BLaER1 (cell line): Measurements from ENCODE around the gene SPACA6.

Source experiments
- H3K27ac ChIP-seq: shearing (Covaris generic); formaldehyde crosslinking; 2 replicates; pipeline ENCODE4 v1.8.1; 2022
- H3K27me3 ChIP-seq: shearing (Covaris generic); formaldehyde crosslinking; 2 replicates; pipeline ENCODE4 v1.8.1; 2022
- H3K36me3 ChIP-seq: shearing (Covaris generic); formaldehyde crosslinking; 2 replicates; pipeline ENCODE4 v1.8.1; 2022
- H3K4me1 ChIP-seq: shearing (Covaris generic); formaldehyde crosslinking; 2 replicates; pipeline ENCODE4 v1.8.1; 2022
- H3K4me2 ChIP-seq: shearing (Covaris generic); formaldehyde crosslinking; 2 replicates; pipeline ENCODE4 v1.8.1; 2022
- H3K4me3 ChIP-seq: shearing (Covaris generic); formaldehyde crosslinking; 2 replicates; pipeline ENCODE4 v1.8.1; 2022
- H3K9ac ChIP-seq: shearing (Covaris generic); formaldehyde crosslinking; 2 replicates; pipeline ENCODE4 v1.8.1; 2022
- H3K9me3 ChIP-seq: shearing (Covaris generic); formaldehyde crosslinking; 2 replicates; pipeline ENCODE4 v1.8.1; 2022
- H4K20me1 ChIP-seq: shearing (Covaris generic); formaldehyde crosslinking; 2 replicates; pipeline ENCODE4 v1.8.1; 2022
- Cebpa-rat ChIP-seq: shearing (Covaris generic); IDR thresholded peaks from 2 replicates; pipeline ENCODE4 v1.8.1; 2022

The SPACA6 gene

DNA sequence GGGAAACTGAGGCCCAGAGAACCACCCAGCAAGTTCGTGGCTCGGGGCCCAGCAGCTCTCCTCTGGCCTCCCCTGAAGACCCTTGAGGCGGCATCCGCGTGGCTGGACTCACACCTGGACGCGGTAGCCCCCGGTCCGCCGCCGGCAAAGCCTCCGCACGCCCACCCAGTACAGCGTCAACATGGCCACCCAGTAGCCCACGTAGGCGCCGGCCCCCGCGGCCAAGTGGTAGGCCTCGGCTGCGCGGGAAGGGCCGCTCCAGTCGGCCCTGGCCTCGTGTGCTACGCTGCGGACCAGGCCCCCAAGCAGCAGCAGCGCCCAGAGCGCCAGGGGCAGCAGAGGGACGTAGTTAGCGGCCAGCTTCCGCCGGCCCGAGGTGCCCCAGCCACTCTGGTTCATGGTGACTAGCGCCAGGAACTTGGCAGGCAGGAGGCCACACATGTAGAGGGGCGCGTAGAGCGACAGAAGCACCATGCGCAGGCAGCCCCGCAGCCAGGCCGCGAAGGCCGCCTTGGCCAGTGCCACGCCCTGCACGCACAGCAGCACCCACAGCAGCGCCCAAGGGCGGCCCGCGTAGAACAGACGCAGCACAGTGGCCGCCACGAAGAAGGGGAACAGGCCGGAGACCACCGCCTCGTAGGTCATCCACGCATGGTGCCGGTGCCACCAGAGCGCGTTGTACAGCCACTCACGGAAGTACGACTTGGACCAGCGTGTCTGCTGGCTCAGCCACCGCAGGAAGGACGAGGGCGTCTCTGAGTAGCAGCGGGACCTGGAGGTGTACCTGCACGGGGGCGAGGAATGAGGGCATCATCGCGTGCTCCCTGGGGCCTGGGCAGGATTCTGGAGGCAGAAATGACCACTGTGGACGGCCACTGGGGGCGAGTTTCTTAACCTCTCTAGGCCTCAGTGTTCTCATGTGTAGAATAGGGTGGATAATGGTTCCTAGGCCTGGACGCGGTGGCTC lies 20.5 kb downstream of the SPACA6 start:
- H3K9me3 ChIP-seq, result peaks cover 6% of the 10 kb centered on the region; the same call in 1 of the 2 replicates
- H3K4me2 ChIP-seq, result no peak overlapping the region
- H3K9ac ChIP-seq, result no peak overlapping the region
- H3K27ac ChIP-seq, result no peak overlapping the region
- no peaks in the 10 kb centered on the region for H3K27me3 ChIP-seq
- H4K20me1 ChIP-seq, result no peaks in the 10 kb centered on the region
- H3K4me3 ChIP-seq, result no peak overlapping the region
- peaks cover 47% of the 10 kb centered on the region for H3K4me1 ChIP-seq
- no peak for TF ChIP-seq Cebpa-rat
- peaks cover 8% of the 10 kb centered on the region; the same call in 1 of the 2 replicates for H3K36me3 ChIP-seq

- Histone ChIP-seq H3K4me1 (peaks cover 35% of the 10 kb centered on the region), H3K27me3 (no peaks in the 10 kb centered on the region), H4K20me1 (no peaks in the 10 kb centered on the region), H3K9me3 (peaks cover 14% of the 10 kb centered on the region; the same call in 1 of the 2 replicates), H3K9ac (no peak overlapping the region), H3K27ac (no peak overlapping the region), H3K36me3 (peaks cover 8% of the 10 kb centered on the region; the same call in 1 of the 2 replicates), H3K4me3 (no peak overlapping the region), H3K4me2 (no peak overlapping the region)
- TF ChIP-seq Cebpa-rat, result no peak
Observed at GRCh38 chr19:51714848-51715247, 21.7 kb downstream of the SPACA6 start.

DNA sequence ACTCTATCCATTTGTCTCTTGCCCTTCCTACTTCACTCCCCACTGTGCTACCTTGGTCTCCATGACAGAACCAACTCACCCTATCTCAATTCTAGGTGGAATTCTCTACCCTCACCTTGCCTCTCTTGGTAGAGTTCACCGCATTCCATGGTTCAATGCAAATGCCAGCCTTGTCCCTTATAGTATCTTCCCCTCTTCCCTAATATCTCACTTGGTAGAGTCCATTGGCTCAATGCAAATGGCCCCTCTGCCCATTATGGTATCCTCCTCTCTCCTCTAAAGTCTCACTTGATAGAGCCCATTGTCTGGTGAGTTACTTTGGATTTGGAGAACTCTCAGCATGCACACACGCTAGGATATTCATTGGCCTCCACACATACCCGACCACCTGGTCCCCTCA lies 22.7 kb downstream of the SPACA6 start:
- no peak for TF ChIP-seq Cebpa-rat
- no peak overlapping the region for H3K9ac ChIP-seq
- peaks cover 25% of the 10 kb centered on the region for H3K4me1 ChIP-seq
- no peak overlapping the region for H3K4me3 ChIP-seq
- no peak overlapping the region for H3K27ac ChIP-seq
- H3K36me3 ChIP-seq, result peaks cover 8% of the 10 kb centered on the region; the same call in 1 of the 2 replicates
- no peaks in the 10 kb centered on the region for H3K27me3 ChIP-seq
- peaks cover 14% of the 10 kb centered on the region; the same call in 1 of the 2 replicates for H3K9me3 ChIP-seq
- no peaks in the 10 kb centered on the region for H4K20me1 ChIP-seq
- no peak overlapping the region for H3K4me2 ChIP-seq

DNA sequence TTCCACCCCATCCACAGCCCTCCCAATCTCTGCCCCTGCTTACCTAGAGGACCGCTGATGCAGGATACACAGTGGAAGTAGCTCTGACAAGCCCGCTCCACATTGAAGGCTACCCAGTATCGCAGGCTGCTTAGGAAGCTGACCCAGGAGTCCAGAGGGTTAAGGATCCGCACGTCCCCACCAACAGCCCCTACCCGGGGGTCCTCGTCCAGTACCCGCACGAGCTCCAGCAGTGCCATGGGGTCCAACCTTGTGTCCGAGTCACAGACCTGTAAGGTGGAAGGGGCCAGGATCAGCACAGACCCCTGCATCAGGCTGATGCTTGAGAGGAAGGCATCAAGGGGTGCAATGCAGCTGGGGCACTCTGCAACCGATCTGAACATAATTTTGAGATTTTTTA lies 23.8 kb downstream of the SPACA6 start:
- H3K9me3 ChIP-seq, result peaks cover 14% of the 10 kb centered on the region; the same call in 1 of the 2 replicates
- no peak for TF ChIP-seq Cebpa-rat

GRCh38 chr19:51719251-51719988 lies 26.3 kb downstream of the SPACA6 start:
- H3K27ac ChIP-seq, result no peak overlapping the region
- H4K20me1 ChIP-seq, result no peaks in the 10 kb centered on the region
- H3K9me3 ChIP-seq, result 0 out of 2 replicates have a peak, but pooled peaks cover 9% of the 10 kb centered on the region
- no peaks in the 10 kb centered on the region for H3K36me3 ChIP-seq
- H3K27me3 ChIP-seq, result no peaks in the 10 kb centered on the region
- H3K9ac ChIP-seq, result no peak overlapping the region
- H3K4me3 ChIP-seq, result no peak overlapping the region
- peaks cover 28% of the 10 kb centered on the region for H3K4me1 ChIP-seq
- no peak for TF ChIP-seq Cebpa-rat
- H3K4me2 ChIP-seq, result no peak overlapping the region

More for the DNA sequence above, 23.8 kb downstream of the SPACA6 start:
- Histone ChIP-seq H3K36me3 (peaks cover 8% of the 10 kb centered on the region; the same call in 1 of the 2 replicates), H3K4me2 (no peak overlapping the region), H3K27ac (no peak overlapping the region), H3K4me3 (no peak overlapping the region), H3K27me3 (no peaks in the 10 kb centered on the region), H4K20me1 (no peaks in the 10 kb centered on the region), H3K4me1 (peaks cover 18% of the 10 kb centered on the region), H3K9ac (no peak overlapping the region)

DNA sequence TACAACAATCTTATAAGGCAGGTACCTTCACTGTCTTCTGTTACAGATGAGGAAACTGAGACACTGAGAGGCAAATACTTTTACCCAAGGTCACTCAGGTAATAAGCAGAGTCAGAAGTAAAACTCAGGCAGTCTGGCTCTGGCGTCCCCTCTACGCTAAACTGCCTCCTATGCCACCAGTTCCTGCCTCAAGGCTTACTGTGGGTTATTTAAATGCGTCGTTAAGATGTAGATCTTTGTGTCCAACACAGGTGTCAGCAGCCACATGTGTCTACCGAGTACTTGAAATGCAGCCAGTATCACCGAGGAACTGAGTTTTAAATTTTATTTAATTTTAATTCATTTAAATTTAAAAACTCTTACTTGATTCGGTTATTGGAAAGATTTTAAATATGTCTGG lies 28.8 kb downstream of the SPACA6 start:
- no peak for TF ChIP-seq Cebpa-rat

DNA sequence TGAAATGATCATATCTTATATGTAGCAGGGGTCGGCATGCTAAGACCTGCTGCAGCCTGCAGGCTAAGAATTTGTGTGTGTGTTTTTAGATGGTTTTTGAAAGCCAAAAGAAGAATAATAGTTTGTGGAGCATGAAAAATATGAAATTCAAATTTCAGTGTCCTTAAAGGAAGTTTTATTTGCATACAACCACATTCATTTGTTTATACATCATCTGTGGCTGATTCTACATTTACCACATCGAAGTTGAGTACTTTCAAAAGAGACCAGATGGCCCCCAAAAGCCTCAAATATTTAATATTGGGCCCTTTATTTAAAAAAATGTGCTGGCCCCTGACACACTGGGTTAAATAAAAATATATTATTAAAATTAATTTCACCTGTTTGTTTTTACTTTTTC lies 29.4 kb downstream of the SPACA6 start:
- Histone ChIP-seq H3K27me3 (no peaks in the 10 kb centered on the region), H3K9me3 (0 out of 2 replicates have a peak, but pooled peaks cover 9% of the 10 kb centered on the region), H3K36me3 (no peaks in the 10 kb centered on the region), H3K4me2 (no peak overlapping the region; the same call in 1 of the 2 replicates), H4K20me1 (no peaks in the 10 kb centered on the region), H3K4me1 (peaks cover 59% of the 10 kb centered on the region), H3K9ac (no peak overlapping the region), H3K27ac (no peak overlapping the region), H3K4me3 (no peak overlapping the region)
- no peak for TF ChIP-seq Cebpa-rat

More for the DNA sequence above, 28.8 kb downstream of the SPACA6 start:
- Histone ChIP-seq H3K4me1 (peaks cover 53% of the 10 kb centered on the region), H3K4me3 (no peak overlapping the region), H3K9me3 (0 out of 2 replicates have a peak, but pooled peaks cover 9% of the 10 kb centered on the region), H3K9ac (no peak overlapping the region), H4K20me1 (no peaks in the 10 kb centered on the region), H3K36me3 (no peaks in the 10 kb centered on the region), H3K27ac (no peak overlapping the region), H3K27me3 (no peaks in the 10 kb centered on the region), H3K4me2 (no peak overlapping the region)

DNA sequence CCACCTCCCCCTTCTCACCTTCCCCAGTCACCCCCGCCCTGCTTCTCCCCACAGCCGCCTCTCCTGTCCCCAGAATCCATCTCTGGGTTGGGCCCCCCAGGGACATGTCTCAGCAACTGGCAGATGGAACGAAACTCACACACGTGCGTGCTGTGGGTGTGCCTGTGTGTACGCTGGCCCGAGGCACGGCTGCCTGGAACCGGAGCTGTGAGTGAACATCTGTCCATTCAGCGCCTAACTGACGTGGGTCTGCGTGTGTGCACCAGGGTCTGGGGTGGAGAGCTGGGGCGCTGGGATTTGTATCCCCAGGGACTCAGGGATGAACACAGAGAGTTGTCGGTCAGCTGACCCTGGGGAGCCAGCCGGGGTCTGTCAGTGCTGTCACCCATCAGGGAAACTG lies 31.4 kb downstream of the SPACA6 start:
- H3K4me1 ChIP-seq, result peaks cover 70% of the 10 kb centered on the region
- H3K9ac ChIP-seq, result 0 out of 2 replicates have a peak overlapping the region, but pooled peaks have one; percentile 2
- H3K27ac ChIP-seq, result peak overlapping the region; percentile 46; the same call in 1 of the 2 replicates
- no peaks in the 10 kb centered on the region for H3K27me3 ChIP-seq
- no peaks in the 10 kb centered on the region for H4K20me1 ChIP-seq
- H3K4me3 ChIP-seq, result no peak overlapping the region
- no peak for TF ChIP-seq Cebpa-rat
- H3K4me2 ChIP-seq, result peak overlapping the region; percentile 87
- no peaks in the 10 kb centered on the region for H3K36me3 ChIP-seq
- H3K9me3 ChIP-seq, result 0 out of 2 replicates have a peak, but pooled peaks cover 2% of the 10 kb centered on the region

DNA sequence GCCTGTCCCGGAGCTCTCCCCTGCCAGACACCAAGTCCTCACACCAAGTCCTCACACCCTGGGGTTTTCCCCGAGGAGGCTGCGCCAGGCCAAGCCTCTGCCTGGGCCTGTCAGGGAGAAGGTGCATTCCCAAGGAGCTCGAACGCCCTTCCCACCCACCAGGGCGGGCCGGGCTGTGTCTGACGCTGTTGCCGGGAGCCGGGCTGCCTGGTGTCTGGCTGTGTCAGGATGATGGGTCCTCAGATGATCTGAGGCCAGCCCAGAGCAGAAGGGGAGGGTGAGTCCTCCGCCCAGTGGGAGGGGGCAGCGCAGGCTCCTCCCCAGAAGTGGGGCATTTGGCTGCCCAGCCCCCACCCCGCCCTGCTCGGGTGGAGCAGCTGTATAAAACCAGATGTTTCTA lies 32.9 kb downstream of the SPACA6 start:
- Histone ChIP-seq H3K27me3 (no peaks in the 10 kb centered on the region), H3K4me3 (no peak overlapping the region), H3K9ac (0 out of 2 replicates have a peak overlapping the region, but pooled peaks have one; percentile 34), H3K4me1 (peaks cover 70% of the 10 kb centered on the region), H3K36me3 (no peaks in the 10 kb centered on the region), H4K20me1 (no peaks in the 10 kb centered on the region), H3K9me3 (peaks cover 13% of the 10 kb centered on the region), H3K4me2 (peak overlapping the region; percentile 87), H3K27ac (peak overlapping the region; percentile 71)
- no peak for TF ChIP-seq Cebpa-rat
